ENCODE results near the gene PTPN21.

GRCh38 chr14:88592031-88592430, 37.2 kb upstream of the PTPN21 start:
- TF ChIP-seq SIN3A (IDR thresholded peaks at IDR 0.05; ENCODE audit: borderline replicate concordance, insufficient read depth, low read depth, low read length), result no peak
- TF ChIP-seq CTCF (IDR thresholded peaks at IDR 0.05), result no peak
- no peak for TF ChIP-seq POLR2AphosphoS5 (IDR thresholded peaks at IDR 0.05; ENCODE audit: low read depth, low read length)
- no peak for TF ChIP-seq REST (IDR thresholded peaks at IDR 0.05; ENCODE audit: insufficient read depth in 1 of 2, low read depth in 2 of 2, low read length in 1 of 2)
